ENCODE measurements around the gene CLIP4. TPM values are rescaled to one million over a fixed set of nuclear protein-coding genes. Genes with fewer than 3 reads are reported as not detected.

CLIP4 gene
- total RNA-seq, 1 experiment from 2014 or later: 134 TPM

DNA sequence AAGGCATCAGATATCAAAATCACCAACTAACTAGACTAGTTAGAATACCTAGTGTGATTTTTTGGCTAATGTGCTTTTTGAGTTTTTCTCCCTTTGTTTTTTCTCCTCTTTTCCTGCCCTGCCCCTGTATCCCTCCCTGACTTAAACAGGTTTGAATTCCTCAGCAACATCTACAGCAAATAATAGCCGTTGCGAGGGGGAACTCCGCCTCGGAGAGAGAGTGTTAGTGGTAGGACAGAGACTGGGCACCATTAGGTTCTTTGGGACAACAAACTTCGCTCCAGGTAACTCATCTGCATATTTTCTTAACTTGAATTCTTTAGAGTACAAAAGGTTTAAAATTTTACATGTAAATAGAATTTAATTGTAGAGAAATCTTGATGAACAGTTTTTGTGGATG is 45.0 kb downstream of the CLIP4 start:
- ChIA-PET CTCF (no interaction called here), POLR2A (ENCODE audit: unreplicated experiment) (no interaction called here)
- no peak overlapping the region for H3K4me3 ChIP-seq
- no peak for DNase-seq
- peaks cover 70% of the 10 kb centered on the region for H3K36me3 ChIP-seq (ENCODE audit: low read depth)
- intact Hi-C loops (cut with micrococcal nuclease; ENCODE audit: unreplicated experiment): no loop called here
- H3K9me3 ChIP-seq (ENCODE audit: insufficient read depth, low read depth): no peaks in the 10 kb centered on the region
- peaks cover 2% of the 10 kb centered on the region; the same call in 1 of the 2 replicates for H4K20me1 ChIP-seq (ENCODE audit: insufficient read depth)
- H3K9me2 ChIP-seq (ENCODE audit: insufficient read depth): no peaks in the 10 kb centered on the region
- H3K79me2 ChIP-seq (ENCODE audit: low read depth): no peaks in the 10 kb centered on the region
- no peak overlapping the region for H2AFZ ChIP-seq
- H3K4me2 ChIP-seq: no peak overlapping the region
- no peak for TF ChIP-seq EZH2 (IDR thresholded peaks at IDR 0.05; ENCODE audit: low read depth)
- TF ChIP-seq, protein P1, sequence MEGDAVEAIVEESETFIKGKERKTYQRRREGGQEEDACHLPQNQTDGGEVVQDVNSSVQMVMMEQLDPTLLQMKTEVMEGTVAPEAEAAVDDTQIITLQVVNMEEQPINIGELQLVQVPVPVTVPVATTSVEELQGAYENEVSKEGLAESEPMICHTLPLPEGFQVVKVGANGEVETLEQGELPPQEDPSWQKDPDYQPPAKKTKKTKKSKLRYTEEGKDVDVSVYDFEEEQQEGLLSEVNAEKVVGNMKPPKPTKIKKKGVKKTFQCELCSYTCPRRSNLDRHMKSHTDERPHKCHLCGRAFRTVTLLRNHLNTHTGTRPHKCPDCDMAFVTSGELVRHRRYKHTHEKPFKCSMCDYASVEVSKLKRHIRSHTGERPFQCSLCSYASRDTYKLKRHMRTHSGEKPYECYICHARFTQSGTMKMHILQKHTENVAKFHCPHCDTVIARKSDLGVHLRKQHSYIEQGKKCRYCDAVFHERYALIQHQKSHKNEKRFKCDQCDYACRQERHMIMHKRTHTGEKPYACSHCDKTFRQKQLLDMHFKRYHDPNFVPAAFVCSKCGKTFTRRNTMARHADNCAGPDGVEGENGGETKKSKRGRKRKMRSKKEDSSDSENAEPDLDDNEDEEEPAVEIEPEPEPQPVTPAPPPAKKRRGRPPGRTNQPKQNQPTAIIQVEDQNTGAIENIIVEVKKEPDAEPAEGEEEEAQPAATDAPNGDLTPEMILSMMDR (conservative IDR thresholded peaks at IDR 0.05): no peak
- no TSS peak for BruUV-seq (replicated peaks)
- no peak overlapping the region for H3K27ac ChIP-seq
- H3F3A ChIP-seq (ENCODE audit: insufficient read depth, low read depth): peaks cover 11% of the 10 kb centered on the region; the same call in 1 of the 2 replicates
- peaks cover 6% of the 10 kb centered on the region; the same call in 1 of the 2 replicates for H3K4me1 ChIP-seq (replicated peaks; ENCODE audit: insufficient read depth)
- H3K27me3 ChIP-seq (ENCODE audit: insufficient read depth, low read depth): no peaks in the 10 kb centered on the region

DNA sequence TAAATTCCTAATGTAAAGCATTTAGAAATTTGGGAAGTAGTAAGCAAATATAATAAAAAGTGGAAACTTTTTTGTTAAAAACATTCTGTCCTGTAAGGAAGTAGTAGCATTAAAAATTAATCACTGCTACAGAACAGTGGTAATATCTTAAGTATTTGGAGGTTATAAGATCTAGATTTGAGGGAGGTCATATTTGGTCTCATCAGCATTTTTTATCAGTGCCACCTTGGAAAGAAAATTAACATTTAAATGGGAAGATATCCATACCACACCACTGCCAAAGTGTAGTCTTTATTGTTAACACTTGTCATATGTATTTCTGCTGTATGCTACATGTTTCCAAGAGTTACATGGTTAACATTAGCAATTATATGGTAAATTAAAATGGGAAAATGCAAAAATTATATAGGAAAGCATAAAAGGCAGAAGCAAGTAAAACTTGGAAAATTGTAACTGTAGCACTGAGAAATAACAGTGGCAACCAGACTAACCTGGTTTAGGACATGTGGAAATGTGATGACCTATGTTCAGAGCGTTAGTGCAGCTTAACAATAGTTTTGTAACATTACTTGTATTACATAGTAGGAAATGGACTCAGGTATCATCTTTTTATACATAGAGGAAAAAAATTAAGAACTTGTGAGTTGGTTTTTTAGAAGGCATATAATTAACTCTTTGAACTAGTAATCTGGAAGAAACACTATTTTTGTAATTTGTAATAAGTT is 47.2 kb downstream of the CLIP4 start:
- CTCF ChIA-PET: no interaction called here
- H3K9me3 ChIP-seq (ENCODE audit: insufficient read depth, low read depth): no peaks in the 10 kb centered on the region
- no peak overlapping the region for H3K4me3 ChIP-seq
- peaks cover 20% of the 10 kb centered on the region for H3K4me1 ChIP-seq (replicated peaks; ENCODE audit: insufficient read depth)
- no peak overlapping the region for H3K27ac ChIP-seq
- DNase-seq: no peak
- TF ChIP-seq, protein P1 (conservative IDR thresholded peaks at IDR 0.05): no peak
- no peak for TF ChIP-seq EZH2 (IDR thresholded peaks at IDR 0.05; ENCODE audit: low read depth)
- H3F3A ChIP-seq (ENCODE audit: insufficient read depth, low read depth): peaks cover 26% of the 10 kb centered on the region
- BruUV-seq (replicated peaks): no TSS peak
- H3K4me2 ChIP-seq: no peak overlapping the region
- intact Hi-C loops (cut with micrococcal nuclease; ENCODE audit: unreplicated experiment): no loop called here
- H3K9me2 ChIP-seq (ENCODE audit: insufficient read depth): no peaks in the 10 kb centered on the region
- no peaks in the 10 kb centered on the region for H3K79me2 ChIP-seq (ENCODE audit: low read depth)
- H2AFZ ChIP-seq: no peak overlapping the region
- peaks cover 6% of the 10 kb centered on the region; the same call in 1 of the 2 replicates for H4K20me1 ChIP-seq (ENCODE audit: insufficient read depth)
- POLR2A ChIA-PET (ENCODE audit: unreplicated experiment): no interaction called here
- peaks cover 71% of the 10 kb centered on the region for H3K36me3 ChIP-seq (ENCODE audit: low read depth)
- H3K27me3 ChIP-seq (ENCODE audit: insufficient read depth, low read depth): no peaks in the 10 kb centered on the region

DNA sequence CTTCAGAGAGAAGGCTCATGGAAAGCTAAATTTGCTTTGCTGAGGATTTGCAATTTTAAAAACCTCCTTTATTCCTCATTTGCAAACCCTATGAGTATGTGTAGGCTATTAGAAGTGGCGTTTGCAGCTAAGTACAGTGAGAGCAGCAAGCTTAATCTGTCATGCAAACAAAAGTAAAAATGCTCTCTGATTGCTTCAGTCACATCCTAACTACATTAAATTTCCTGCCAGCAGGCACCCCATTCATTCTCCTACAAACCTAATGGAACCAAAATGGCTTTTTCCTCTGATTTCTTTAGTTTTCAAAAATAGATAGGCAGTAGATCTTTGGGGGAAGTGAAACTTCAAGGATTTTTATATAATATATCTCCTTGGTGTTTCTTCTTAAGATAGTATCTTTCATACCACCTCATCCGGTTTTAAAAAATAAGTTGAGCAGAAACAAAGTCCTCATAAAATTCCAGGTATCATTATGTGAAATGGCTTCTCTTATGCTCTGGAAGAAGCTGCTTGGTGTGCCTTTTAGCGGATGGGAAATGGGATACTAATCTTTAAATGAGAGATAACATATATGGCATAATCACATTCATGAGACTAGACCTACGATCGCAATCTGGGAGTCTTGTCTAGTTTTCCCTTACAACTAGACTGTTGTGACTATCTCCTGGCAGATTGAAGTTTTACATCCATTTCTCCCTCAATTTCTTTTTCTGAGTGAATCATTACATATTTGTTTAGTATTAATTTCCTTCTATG is 49.1 kb downstream of the CLIP4 start:
- 0 out of 2 replicates have a peak, but pooled peaks cover 6% of the 10 kb centered on the region for H4K20me1 ChIP-seq (ENCODE audit: insufficient read depth)
- intact Hi-C loops (cut with micrococcal nuclease; ENCODE audit: unreplicated experiment): no loop called here
- no peak overlapping the region for H3K4me3 ChIP-seq
- ChIA-PET POLR2A (ENCODE audit: unreplicated experiment) (interaction anchor here (0.6 kb wide), 1 partner anchor 50 kb away, joined by 4 read pairs; no protein-coding TSS in a partner anchor), CTCF (no interaction called here)
- H3K27ac ChIP-seq: peak overlapping the region; percentile 39; the same call in 1 of the 2 replicates
- no peaks in the 10 kb centered on the region for H3K9me2 ChIP-seq (ENCODE audit: insufficient read depth)
- H3K9me3 ChIP-seq (ENCODE audit: insufficient read depth, low read depth): no peaks in the 10 kb centered on the region
- H3F3A ChIP-seq (ENCODE audit: insufficient read depth, low read depth): peaks cover 26% of the 10 kb centered on the region
- H3K4me1 ChIP-seq (replicated peaks; ENCODE audit: insufficient read depth): peaks cover 20% of the 10 kb centered on the region
- H3K27me3 ChIP-seq (ENCODE audit: insufficient read depth, low read depth): no peaks in the 10 kb centered on the region
- no peak for DNase-seq
- H3K79me2 ChIP-seq (ENCODE audit: low read depth): no peaks in the 10 kb centered on the region
- no peak overlapping the region for H3K4me2 ChIP-seq
- no peak for TF ChIP-seq EZH2 (IDR thresholded peaks at IDR 0.05; ENCODE audit: low read depth)
- TF ChIP-seq, protein P1 (conservative IDR thresholded peaks at IDR 0.05): no peak
- no peak overlapping the region for H2AFZ ChIP-seq
- BruUV-seq (replicated peaks): no TSS peak
- peaks cover 63% of the 10 kb centered on the region for H3K36me3 ChIP-seq (ENCODE audit: low read depth)

All from PC-9 (cell line).